Breast epithelium (tissue), 3 donors: Measurements from ENCODE around the gene TAF5L.

Experiments
- CTCF ChIP-seq, 3 donors: fragments of 450-650 bp; IDR thresholded peaks; one replicate each; pipeline ENCODE4 v1.5.1; 2016 to 2017; ENCODE audit warnings: antibody characterized with exemption in 3 of 3, mild to moderate bottlenecking in 3 of 3, moderate library complexity in 3 of 3
- POLR2A ChIP-seq: fragments of 450-650 bp; IDR thresholded peaks from one replicate; pipeline ENCODE4 v1.6.1; 2016; ENCODE audit warnings: antibody characterized with exemption, mild to moderate bottlenecking, moderate library complexity
- POLR2AphosphoS5 ChIP-seq, 3 donors: sonication (generic); formaldehyde crosslinking; IDR thresholded peaks; one replicate each; pipeline ENCODE4 v1.6.1; 2017; ENCODE audit warnings: antibody characterized with exemption in 3 of 3

- no peak for TF ChIP-seq CTCF (IDR thresholded peaks at IDR 0.05)
- TF ChIP-seq POLR2A: no peak
- TF ChIP-seq POLR2AphosphoS5 (IDR thresholded peaks at IDR 0.05): no peak
These were observed 73.2 kb downstream of the TAF5L start for GRCh38 chr1:229552732-229553131.
